Measurements from ENCODE around the gene ADK.
"Not testable (repeated sequence)": the region's sequence is repeated elsewhere in the genome, so short reads cannot be mapped to it uniquely, and the experiment has no call there.

ADK gene

DNA sequence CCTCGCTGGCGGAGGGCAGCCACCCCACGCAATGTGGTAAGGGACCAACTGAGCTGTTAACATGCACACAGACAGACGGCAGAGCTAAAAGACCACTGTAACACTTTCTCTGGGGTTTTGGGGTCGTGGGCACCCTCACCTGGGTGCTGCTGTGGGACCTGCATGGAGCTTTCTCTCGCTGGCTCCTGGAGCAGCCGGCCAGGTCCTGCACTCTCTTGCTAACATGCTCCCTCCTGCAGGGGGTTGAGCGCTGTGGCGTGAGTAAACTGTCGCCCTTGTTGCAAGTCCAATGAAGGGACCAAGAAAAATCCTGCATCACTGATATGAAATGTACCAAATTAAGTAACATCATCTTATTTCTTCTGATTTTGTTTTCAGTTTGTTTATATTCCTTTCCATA lies 92.0 kb downstream of the ADK start:
- no peak for DNase-seq (ENCODE audit: low read depth)

DNA sequence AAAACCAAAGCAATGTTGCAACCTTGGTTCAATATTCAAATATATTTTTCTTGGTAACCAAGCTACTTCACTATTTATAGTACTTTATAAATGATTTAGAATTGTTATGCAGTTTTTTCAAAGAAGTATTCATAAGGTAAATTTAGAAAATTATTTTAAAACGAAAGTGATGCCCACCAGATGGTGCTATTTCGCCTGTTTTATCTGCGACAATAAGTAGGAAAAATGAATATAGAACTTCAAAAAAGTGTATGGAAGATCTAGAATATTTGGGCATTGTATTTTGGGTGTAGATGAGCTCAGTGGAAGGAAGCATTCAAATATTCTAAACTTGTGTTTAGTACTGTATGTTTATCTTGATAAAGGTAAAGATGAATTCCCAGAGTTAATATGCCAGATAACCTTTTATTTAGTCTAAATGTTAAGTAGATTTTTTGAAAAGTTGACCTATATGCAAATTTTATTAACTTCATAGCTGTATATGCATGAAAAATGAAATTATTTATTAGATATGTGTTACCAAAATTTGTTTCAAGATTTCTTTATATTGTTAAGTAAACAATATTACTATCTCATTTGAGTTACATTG lies 93.2 kb downstream of the ADK start:
- peak; percentile 8 for DNase-seq (ENCODE audit: low read depth)

GRCh38 chr10:74244807-74245206 lies 93.8 kb downstream of the ADK start:
- DNase-seq (ENCODE audit: low read depth) = no peak

- DNase-seq (ENCODE audit: low read depth) = no peak
Observed at GRCh38 chr10:74246495-74246894, 95.5 kb downstream of the ADK start.

- DNase-seq (ENCODE audit: low read depth) = no peak
Observed at GRCh38 chr10:74249865-74250264, 98.8 kb downstream of the ADK start.

GRCh38 chr10:74255214-74255613 lies 104.2 kb downstream of the ADK start:
- DNase-seq (ENCODE audit: low read depth) = no peak

DNA sequence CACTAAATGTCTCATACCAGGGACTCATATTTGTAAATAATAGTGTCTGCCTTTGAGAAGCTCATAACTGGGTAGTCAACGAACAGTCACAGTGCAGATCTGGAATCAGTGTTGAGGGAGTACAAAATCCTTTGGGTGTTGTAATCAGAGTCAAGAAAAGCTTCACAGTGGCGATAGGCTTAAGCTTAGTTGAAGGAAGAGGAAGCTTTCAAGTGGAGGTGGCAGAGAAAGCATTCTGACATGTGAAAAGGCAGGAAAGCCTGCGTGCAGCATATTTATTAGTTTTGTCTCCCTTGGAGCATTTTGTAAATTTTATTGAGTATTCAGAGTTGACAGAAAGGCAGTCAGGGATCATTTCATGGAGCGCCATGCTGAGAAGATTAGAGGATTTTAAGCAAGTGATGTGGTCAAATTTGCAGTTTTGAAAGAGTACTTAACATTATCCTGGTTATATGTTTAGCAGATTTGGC lies 104.9 kb downstream of the ADK start:
- DNase-seq (ENCODE audit: low read depth) = no peak

DNA sequence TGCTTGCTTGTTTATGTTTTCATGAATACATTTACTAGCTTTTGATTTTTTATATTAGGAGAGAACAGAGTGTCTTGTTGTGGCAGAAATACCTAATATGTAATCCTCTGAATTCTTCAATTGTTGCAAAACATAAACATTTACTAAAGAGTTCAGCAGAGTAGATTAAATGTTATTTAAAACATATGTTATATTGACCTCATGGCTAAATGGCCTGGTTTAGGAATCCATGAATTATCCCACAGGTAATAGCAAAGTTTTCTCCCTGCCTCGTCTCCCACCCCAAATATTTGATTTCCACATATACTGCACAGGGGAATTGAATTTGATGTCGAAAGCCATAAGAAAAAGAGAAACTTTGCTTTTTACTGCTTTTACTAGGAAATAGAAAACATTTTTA lies 111.8 kb downstream of the ADK start:
- no peak for DNase-seq (ENCODE audit: low read depth)

DNA sequence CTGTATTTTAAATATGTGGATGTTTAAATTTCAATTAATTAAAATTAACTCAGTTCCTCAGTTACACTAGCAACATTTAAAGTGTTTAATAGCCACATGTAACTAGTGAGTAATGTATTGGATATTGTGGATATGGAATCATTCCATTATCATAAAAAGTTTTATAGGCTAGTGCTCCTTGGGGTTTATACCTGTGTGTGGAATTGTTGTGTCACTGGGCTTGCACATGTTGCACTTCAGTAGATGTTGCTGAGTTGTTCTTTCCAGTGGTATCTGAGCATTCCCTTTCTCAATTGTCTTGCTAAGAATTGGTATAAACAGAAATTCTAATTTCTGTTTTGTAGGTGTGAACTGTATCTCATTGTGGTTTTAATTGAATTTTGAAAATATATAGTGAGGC lies 113.0 kb downstream of the ADK start:
- no peak for DNase-seq (ENCODE audit: low read depth)

- no peak for DNase-seq (ENCODE audit: low read depth)
Observed at GRCh38 chr10:74272288-74272687, 121.3 kb downstream of the ADK start.

GRCh38 chr10:74275755-74276290 lies 124.8 kb downstream of the ADK start:
- no peak for DNase-seq (ENCODE audit: low read depth)

GRCh38 chr10:74276416-74276815 lies 125.4 kb downstream of the ADK start:
- DNase-seq (ENCODE audit: low read depth) = no peak

DNA sequence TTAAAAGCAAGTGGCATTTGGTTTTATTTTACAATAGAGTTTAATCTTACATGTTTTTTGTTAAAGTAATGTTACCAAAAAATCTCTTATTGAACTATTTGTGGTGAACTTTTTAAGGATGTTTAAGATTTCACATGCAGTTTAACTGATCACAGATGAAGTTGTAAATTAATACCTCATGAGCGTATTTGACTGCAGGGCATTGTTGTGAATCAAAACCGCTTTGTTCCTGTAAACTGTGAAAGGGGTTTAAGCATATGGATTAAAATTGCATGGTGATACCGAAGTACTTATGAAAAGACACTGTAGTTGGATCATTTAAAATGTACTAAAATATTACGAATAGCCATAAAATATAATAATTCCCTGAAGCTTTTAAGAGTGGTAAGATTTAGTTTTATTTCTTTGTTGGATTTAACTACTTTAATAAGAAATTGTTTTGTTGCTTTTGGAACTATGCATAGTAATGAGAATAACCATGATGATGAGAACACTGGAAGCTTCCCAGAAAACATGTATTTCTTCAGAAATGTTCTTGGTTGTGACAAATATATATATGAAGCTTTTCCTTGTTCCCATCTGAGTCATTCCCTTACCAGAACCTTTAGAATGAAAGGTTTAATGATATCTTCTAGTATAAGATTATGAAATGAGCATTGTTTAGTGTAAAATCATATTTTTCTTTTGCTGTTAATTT lies 131.3 kb downstream of the ADK start:
- no peak for DNase-seq (ENCODE audit: low read depth)

- DNase-seq (ENCODE audit: low read depth) = no peak
Observed at GRCh38 chr10:74282848-74283210, 131.8 kb downstream of the ADK start.

- DNase-seq (ENCODE audit: low read depth) = no peak
Observed at GRCh38 chr10:74289188-74289587, 138.2 kb downstream of the ADK start.

- DNase-seq (ENCODE audit: low read depth) = no peak
Observed at GRCh38 chr10:74289951-74290350, 138.9 kb downstream of the ADK start.

DNA sequence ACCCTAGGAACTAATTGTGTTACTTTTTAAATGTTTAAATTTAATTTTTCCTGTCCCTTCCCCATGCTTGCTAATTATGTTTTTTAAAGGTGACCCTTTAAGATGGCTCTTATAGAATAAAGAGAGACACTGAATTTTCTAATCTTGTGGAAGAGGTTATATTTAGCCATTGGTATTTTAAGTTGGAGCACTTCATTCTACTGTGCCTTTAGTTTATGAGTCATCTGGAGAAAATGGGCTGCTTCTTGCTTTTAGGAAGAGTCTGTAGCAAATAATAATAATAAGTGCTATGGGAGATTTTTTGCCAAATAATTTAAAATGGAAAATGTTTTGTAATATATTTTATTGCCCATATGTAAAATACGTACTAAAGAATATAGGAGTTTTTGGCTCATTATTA lies 139.7 kb downstream of the ADK start:
- DNase-seq (ENCODE audit: low read depth) = no peak

- no peak for DNase-seq (ENCODE audit: low read depth)
Observed at GRCh38 chr10:74292871-74293427, 141.9 kb downstream of the ADK start.

GRCh38 chr10:74293686-74294371 lies 142.8 kb downstream of the ADK start:
- DNase-seq (ENCODE audit: low read depth) = no peak

GRCh38 chr10:74297389-74298080 lies 146.5 kb downstream of the ADK start:
- no peak for DNase-seq (ENCODE audit: low read depth)

DNA sequence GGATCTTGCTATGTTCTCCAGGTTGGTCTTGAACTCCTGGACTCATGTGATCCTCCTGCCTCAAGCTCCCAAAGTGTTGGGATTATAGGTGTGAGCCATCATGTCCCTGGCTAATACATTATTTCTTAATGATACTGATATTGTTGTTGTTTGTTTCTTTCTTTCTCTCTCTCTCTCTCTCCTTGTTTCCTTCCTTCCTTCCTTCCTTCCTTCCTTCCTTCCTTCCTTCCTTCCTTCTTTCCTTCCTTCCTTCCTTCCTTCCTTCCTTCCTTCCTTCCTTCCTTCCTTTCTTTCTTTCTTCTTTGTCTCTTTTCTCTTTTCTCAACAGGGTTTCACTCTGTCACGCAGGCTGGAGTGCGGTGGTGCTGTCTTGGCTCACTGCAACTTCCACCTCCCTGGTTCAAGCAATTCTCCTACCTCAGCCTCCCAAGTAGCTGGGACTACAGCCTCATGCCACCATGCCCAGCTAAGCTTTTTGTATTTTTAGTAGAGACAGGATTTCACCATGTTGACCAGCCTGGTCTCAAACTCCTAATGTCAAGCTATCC lies 149.1 kb downstream of the ADK start:
- DNase-seq (ENCODE audit: low read depth) = not testable (repeated sequence)

- DNase-seq (ENCODE audit: low read depth) = no peak
Observed at GRCh38 chr10:74300666-74301065, 149.6 kb downstream of the ADK start.
